B cell (primary cell): ENCODE measurements around the gene COQ6.

Experiments
- EZH2 ChIP-seq: IDR thresholded peaks from 2 replicates; pipeline ENCODE4 v1.6.1; 2012; ENCODE audit warnings: borderline replicate concordance, low read depth, mild to moderate bottlenecking, moderate library complexity, low read length; ENCODE audit not compliant: insufficient read depth, poor library complexity, severe bottlenecking
- TF ChIP-seq, protein P1 (sequence below): fragments of 200-600 bp; IDR thresholded peaks from one replicate; pipeline ENCODE4 v1.8.0; 2022; ENCODE audit warnings: antibody characterized with exemption, mild to moderate bottlenecking

DNA sequence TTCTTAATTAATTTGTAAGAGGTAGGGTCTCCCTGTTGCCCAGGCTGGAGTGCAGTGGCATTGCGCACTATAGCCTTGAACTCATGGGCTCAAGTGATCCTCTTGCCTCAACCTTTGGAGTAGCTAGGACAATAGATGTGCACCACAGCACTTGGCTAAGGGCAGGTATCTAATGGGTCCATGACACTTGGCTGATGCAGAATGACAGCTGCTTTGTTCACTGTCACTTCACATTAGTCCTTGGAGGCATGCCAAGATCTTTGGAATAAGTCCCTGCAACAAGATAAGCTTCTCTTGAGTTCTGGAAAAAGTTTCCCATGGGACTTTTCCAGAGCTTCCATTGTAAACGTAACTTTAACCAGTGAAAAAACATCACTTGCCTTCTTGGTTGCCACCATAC is 23.4 kb downstream of the COQ6 start:
- TF ChIP-seq, protein P1, sequence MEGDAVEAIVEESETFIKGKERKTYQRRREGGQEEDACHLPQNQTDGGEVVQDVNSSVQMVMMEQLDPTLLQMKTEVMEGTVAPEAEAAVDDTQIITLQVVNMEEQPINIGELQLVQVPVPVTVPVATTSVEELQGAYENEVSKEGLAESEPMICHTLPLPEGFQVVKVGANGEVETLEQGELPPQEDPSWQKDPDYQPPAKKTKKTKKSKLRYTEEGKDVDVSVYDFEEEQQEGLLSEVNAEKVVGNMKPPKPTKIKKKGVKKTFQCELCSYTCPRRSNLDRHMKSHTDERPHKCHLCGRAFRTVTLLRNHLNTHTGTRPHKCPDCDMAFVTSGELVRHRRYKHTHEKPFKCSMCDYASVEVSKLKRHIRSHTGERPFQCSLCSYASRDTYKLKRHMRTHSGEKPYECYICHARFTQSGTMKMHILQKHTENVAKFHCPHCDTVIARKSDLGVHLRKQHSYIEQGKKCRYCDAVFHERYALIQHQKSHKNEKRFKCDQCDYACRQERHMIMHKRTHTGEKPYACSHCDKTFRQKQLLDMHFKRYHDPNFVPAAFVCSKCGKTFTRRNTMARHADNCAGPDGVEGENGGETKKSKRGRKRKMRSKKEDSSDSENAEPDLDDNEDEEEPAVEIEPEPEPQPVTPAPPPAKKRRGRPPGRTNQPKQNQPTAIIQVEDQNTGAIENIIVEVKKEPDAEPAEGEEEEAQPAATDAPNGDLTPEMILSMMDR: no peak
- TF ChIP-seq EZH2: no peak
